GM21619 (cell line): ENCODE data around the gene VWA8.
"Not testable (repeated sequence)": the region's sequence is repeated elsewhere in the genome, so short reads cannot be mapped to it uniquely, and the experiment has no call there.

ENCODE experiments used
- ATAC-seq: cut with Tn5 transposase; IDR thresholded peaks from one replicate; pipeline ENCODE4 v1.9.1; 2021; ENCODE audit not compliant: unreplicated experiment

VWA8 gene

GRCh38 chr13:41859565-41859964 lies 101.3 kb downstream of the VWA8 start:
- ATAC-seq, result no peak

GRCh38 chr13:41858780-41859179 lies 102.1 kb downstream of the VWA8 start:
- ATAC-seq, result no peak

- ATAC-seq, result no peak
These were observed 106.2 kb downstream of the VWA8 start for GRCh38 chr13:41854758-41855157.

GRCh38 chr13:41851351-41851750 lies 109.6 kb downstream of the VWA8 start:
- no peak for ATAC-seq

GRCh38 chr13:41848435-41849255 lies 112.3 kb downstream of the VWA8 start:
- no peak for ATAC-seq

- no peak for ATAC-seq
These were observed 113.7 kb downstream of the VWA8 start for GRCh38 chr13:41847216-41847615.

GRCh38 chr13:41842036-41842620 lies 118.8 kb downstream of the VWA8 start:
- ATAC-seq, result no peak

GRCh38 chr13:41837629-41838028 lies 123.3 kb downstream of the VWA8 start:
- ATAC-seq, result no peak

GRCh38 chr13:41835871-41836270 lies 125.0 kb downstream of the VWA8 start:
- no peak for ATAC-seq

GRCh38 chr13:41834697-41835096 lies 126.2 kb downstream of the VWA8 start:
- not testable (repeated sequence) for ATAC-seq

- no peak for ATAC-seq
These were observed 127.1 kb downstream of the VWA8 start for GRCh38 chr13:41833831-41834230.

GRCh38 chr13:41833201-41833600 lies 127.7 kb downstream of the VWA8 start:
- no peak for ATAC-seq

- ATAC-seq, result no peak
These were observed 133.2 kb downstream of the VWA8 start for GRCh38 chr13:41827507-41828213.

GRCh38 chr13:41825691-41826090 lies 135.2 kb downstream of the VWA8 start:
- no peak for ATAC-seq

GRCh38 chr13:41823476-41823875 lies 137.4 kb downstream of the VWA8 start:
- no peak for ATAC-seq

- no peak for ATAC-seq
These were observed 138.3 kb downstream of the VWA8 start for GRCh38 chr13:41822560-41822959.

- ATAC-seq, result no peak
These were observed 139.7 kb downstream of the VWA8 start for GRCh38 chr13:41821238-41821594.

- no peak for ATAC-seq
These were observed 140.2 kb downstream of the VWA8 start for GRCh38 chr13:41820581-41821237.

GRCh38 chr13:41816057-41816456 lies 144.9 kb downstream of the VWA8 start:
- ATAC-seq, result no peak

GRCh38 chr13:41813426-41813825 lies 147.5 kb downstream of the VWA8 start:
- ATAC-seq, result no peak

GRCh38 chr13:41812851-41813250 lies 148.1 kb downstream of the VWA8 start:
- peak; percentile 53 for ATAC-seq

GRCh38 chr13:41812237-41812636 lies 148.7 kb downstream of the VWA8 start:
- ATAC-seq, result no peak
